Panc1 (cell line): Measurements from ENCODE around the gene TANC1.

Experiments used
- POLR2AphosphoS5 ChIP-seq: IDR thresholded peaks from 2 replicates; pipeline ENCODE4 v1.6.1; 2012; ENCODE audit warnings: mild to moderate bottlenecking, low read depth, low read length, moderate library complexity
- TF ChIP-seq, protein P1 (sequence below): fragments of 450-650 bp; IDR thresholded peaks from 2 replicates; pipeline ENCODE4 v1.5.1; 2017; ENCODE audit warnings: mild to moderate bottlenecking
- TF ChIP-seq, protein P2 (sequence below), 2 experiments: IDR thresholded peaks; 2 replicates each; pipeline ENCODE4 v1.6.1; 2011 to 2012; ENCODE audit warnings: low read depth in 2 of 2, control low read depth in 1 of 2, low read length in 1 of 2, mild to moderate bottlenecking in 1 of 2, moderate library complexity in 1 of 2; ENCODE audit not compliant: insufficient read depth in 1 of 2

DNA sequence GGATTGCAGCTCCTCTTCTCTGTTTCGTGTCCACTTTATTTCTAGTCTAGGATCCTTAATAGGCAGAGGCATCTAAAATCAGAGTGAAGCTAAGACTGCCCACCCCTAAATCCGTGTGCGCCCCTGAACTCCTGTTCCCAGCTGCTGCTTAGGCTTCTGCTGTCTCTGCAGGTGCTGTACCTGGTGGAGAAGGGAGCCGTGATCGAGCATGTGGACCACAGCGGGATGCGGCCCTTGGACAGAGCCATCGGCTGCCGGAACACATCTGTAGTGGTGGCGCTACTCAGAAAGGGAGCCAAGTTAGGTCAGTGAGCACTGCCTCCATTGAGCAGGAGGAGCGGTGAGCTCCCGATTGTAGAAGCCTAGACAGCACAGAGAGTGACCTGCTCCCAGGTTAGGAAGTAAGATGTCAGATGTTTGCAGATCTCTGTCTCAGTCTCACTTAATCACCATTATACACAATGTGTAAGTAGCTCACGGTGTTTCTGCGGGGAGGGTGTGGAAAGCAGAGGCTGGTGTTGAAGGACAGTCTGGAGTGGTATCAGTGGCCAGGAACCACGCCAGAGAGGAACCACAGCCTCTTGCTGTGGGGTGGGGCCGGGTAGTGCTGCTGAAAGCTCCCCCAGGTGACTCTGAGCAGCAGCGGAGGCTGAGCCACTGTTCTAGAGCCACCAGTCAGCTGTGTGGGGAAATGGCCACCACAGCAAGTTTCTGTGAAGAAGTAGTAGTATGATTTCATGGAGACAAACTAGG is 255.8 kb downstream of the TANC1 start:
- no peak for TF ChIP-seq POLR2AphosphoS5
- TF ChIP-seq, protein P1, sequence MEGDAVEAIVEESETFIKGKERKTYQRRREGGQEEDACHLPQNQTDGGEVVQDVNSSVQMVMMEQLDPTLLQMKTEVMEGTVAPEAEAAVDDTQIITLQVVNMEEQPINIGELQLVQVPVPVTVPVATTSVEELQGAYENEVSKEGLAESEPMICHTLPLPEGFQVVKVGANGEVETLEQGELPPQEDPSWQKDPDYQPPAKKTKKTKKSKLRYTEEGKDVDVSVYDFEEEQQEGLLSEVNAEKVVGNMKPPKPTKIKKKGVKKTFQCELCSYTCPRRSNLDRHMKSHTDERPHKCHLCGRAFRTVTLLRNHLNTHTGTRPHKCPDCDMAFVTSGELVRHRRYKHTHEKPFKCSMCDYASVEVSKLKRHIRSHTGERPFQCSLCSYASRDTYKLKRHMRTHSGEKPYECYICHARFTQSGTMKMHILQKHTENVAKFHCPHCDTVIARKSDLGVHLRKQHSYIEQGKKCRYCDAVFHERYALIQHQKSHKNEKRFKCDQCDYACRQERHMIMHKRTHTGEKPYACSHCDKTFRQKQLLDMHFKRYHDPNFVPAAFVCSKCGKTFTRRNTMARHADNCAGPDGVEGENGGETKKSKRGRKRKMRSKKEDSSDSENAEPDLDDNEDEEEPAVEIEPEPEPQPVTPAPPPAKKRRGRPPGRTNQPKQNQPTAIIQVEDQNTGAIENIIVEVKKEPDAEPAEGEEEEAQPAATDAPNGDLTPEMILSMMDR: no peak
- TF ChIP-seq, protein P2, sequence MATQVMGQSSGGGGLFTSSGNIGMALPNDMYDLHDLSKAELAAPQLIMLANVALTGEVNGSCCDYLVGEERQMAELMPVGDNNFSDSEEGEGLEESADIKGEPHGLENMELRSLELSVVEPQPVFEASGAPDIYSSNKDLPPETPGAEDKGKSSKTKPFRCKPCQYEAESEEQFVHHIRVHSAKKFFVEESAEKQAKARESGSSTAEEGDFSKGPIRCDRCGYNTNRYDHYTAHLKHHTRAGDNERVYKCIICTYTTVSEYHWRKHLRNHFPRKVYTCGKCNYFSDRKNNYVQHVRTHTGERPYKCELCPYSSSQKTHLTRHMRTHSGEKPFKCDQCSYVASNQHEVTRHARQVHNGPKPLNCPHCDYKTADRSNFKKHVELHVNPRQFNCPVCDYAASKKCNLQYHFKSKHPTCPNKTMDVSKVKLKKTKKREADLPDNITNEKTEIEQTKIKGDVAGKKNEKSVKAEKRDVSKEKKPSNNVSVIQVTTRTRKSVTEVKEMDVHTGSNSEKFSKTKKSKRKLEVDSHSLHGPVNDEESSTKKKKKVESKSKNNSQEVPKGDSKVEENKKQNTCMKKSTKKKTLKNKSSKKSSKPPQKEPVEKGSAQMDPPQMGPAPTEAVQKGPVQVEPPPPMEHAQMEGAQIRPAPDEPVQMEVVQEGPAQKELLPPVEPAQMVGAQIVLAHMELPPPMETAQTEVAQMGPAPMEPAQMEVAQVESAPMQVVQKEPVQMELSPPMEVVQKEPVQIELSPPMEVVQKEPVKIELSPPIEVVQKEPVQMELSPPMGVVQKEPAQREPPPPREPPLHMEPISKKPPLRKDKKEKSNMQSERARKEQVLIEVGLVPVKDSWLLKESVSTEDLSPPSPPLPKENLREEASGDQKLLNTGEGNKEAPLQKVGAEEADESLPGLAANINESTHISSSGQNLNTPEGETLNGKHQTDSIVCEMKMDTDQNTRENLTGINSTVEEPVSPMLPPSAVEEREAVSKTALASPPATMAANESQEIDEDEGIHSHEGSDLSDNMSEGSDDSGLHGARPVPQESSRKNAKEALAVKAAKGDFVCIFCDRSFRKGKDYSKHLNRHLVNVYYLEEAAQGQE (IDR thresholded peaks at IDR 0.05; ENCODE audit: insufficient read depth in 1 of 2, low read depth in 2 of 2, low read length in 1 of 2): no peak
